HG03565 (cell line): Measurements from ENCODE around the gene PCYT2.

Experiments used
- ATAC-seq: cut with Tn5 transposase; IDR thresholded peaks from one replicate; pipeline ENCODE4 v1.9.1; 2021; ENCODE audit warnings: mild to moderate bottlenecking, moderate library complexity; ENCODE audit not compliant: unreplicated experiment

PCYT2 gene

GRCh38 chr17:81902023-81902652 is 9.1 kb downstream of the PCYT2 start, which contains the start of gene NPB:
TSS of gene NPB (plus strand) at chr17:81902238. CDS start at chr17:81902278, 40 bp downstream.
- no peak for ATAC-seq

- no peak for ATAC-seq
Observed at GRCh38 chr17:81901167-81902022, 9.8 kb downstream of the PCYT2 start.

GRCh38 chr17:81900181-81900820 is 10.9 kb downstream of the PCYT2 start:
- no peak for ATAC-seq

GRCh38 chr17:81899514-81900166 is 11.6 kb downstream of the PCYT2 start:
- no peak for ATAC-seq

- ATAC-seq = no peak
Observed at GRCh38 chr17:81898885-81899284, 12.3 kb downstream of the PCYT2 start.

GRCh38 chr17:81898029-81898866 is 13.0 kb downstream of the PCYT2 start:
- ATAC-seq = no peak

- ATAC-seq = no peak
Observed at GRCh38 chr17:81895400-81895799, 15.8 kb downstream of the PCYT2 start.

- ATAC-seq = no peak
Observed at GRCh38 chr17:81891303-81891552, 20.0 kb downstream of the PCYT2 start.

- no peak for ATAC-seq
Observed at GRCh38 chr17:81890447-81891302, 20.5 kb downstream of the PCYT2 start.

GRCh38 chr17:81889602-81890001 is 21.6 kb downstream of the PCYT2 start:
- no peak for ATAC-seq

- no peak for ATAC-seq
Observed at GRCh38 chr17:81888988-81889595, 22.1 kb downstream of the PCYT2 start.

- ATAC-seq = no peak
Observed at GRCh38 chr17:81888105-81888987, 22.9 kb downstream of the PCYT2 start.

GRCh38 chr17:81885869-81886548 is 25.2 kb downstream of the PCYT2 start:
- no peak for ATAC-seq

GRCh38 chr17:81885454-81885853 is 25.7 kb downstream of the PCYT2 start:
- no peak for ATAC-seq

- ATAC-seq = no peak
Observed at GRCh38 chr17:81884968-81885367, 26.2 kb downstream of the PCYT2 start.

- no peak for ATAC-seq
Observed at GRCh38 chr17:81884520-81884919, 26.7 kb downstream of the PCYT2 start.

GRCh38 chr17:81879121-81879520 is 32.1 kb downstream of the PCYT2 start:
- ATAC-seq = no peak

- no peak for ATAC-seq
Observed at GRCh38 chr17:81878294-81878693, 32.9 kb downstream of the PCYT2 start.
